Uterus (tissue), 4 donors: Measurements from ENCODE around the gene SMAD3. TPM values are rescaled to one million over a fixed set of nuclear protein-coding genes. Genes with fewer than 3 reads are reported as not detected.

Experiments
- DNase-seq, 2 donors: peaks; one replicate each; pipeline ENCODE4 v3.0.0-alpha.2; 2019 to 2020
- H3K27ac ChIP-seq, 2 donors: fragments of 200-600 bp; sonication (generic); 1 replicate in 1 of 2; 2 replicates in 1 of 2; pipeline ENCODE4 v1.5.1; 2016 to 2018
- H3K27me3 ChIP-seq, 2 donors: fragments of 200-600 bp; sonication (generic); one replicate each; pipeline ENCODE4 v1.5.1; 2018 to 2019; ENCODE audit warnings: control low read depth in 1 of 2
- H3K36me3 ChIP-seq, 2 donors: fragments of 200-600 bp; sonication (generic); one replicate each; pipeline ENCODE4 v1.5.1; 2019; ENCODE audit warnings: control low read depth in 1 of 2
- H3K4me1 ChIP-seq, 2 donors: fragments of 200-600 bp; sonication (generic); one replicate each; pipeline ENCODE4 v1.5.1; 2018 to 2019; ENCODE audit warnings: control low read depth in 1 of 2
- H3K4me3 ChIP-seq, 2 donors: fragments of 200-600 bp; sonication (generic); 1 replicate in 1 of 2; 2 replicates in 1 of 2; pipeline ENCODE4 v1.5.1; 2018 to 2019; ENCODE audit warnings: mild to moderate bottlenecking in 1 of 2
- H3K9me3 ChIP-seq, 2 donors: fragments of 200-600 bp; sonication (generic); one replicate each; pipeline ENCODE4 v1.5.1; 2019; ENCODE audit warnings: control low read depth in 1 of 2
- POLR2A ChIP-seq, 2 donors: fragments of 450-650 bp; IDR thresholded peaks; one replicate each; pipeline ENCODE4 v1.6.1; 2016; ENCODE audit warnings: antibody characterized with exemption in 2 of 2, mild to moderate bottlenecking in 1 of 2, moderate library complexity in 1 of 2
- intact Hi-C: fragments of 100-400 bp; cut with DNase I; formaldehyde crosslinking; loops from one replicate; pipeline ENCODE4 v1.15.1; 2023; ENCODE audit warnings: low total_unique reads
- total RNA-seq, 4 donors: library from RNA; depleted of rRNA in 3 of 4; stranded (reverse); fragments of >200 nt in 3 of 4; gene quantifications; one replicate each; pipeline versions ENCODE4 v1.1.0 to v1.2.4, GENCODE V29; 2014 to 2023
- TF ChIP-seq, protein P1 (sequence below), 4 experiments: fragments of 200-600 bp in 2 of 4; fragments of 450-650 bp in 2 of 4; sonication (generic) in 2 of 4; IDR thresholded peaks; one replicate each; pipeline ENCODE4 v1.5.1; 2016 to 2019; ENCODE audit warnings: antibody characterized with exemption in 4 of 4, mild to moderate bottlenecking in 2 of 4, moderate library complexity in 1 of 4
- donor health status: DM: yes; HTN: yes; CAD: no.

Gene SMAD3
- total RNA-seq, 4 donors from 2014 or later: 14.3 to 66.9 (median 32.3) TPM

GRCh38 chr15:67040277-67040676 lies 25.1 kb upstream of the SMAD3 start:
- Histone ChIP-seq H3K4me1 (no peaks in the 10 kb centered on the region), H3K27me3 (no peaks in the 10 kb centered on the region), H3K27ac (no peak overlapping the region), H3K4me3 (no peak overlapping the region), H3K36me3 (no peaks in the 10 kb centered on the region), H3K9me3 (no peaks in the 10 kb centered on the region)
- DNase-seq: no peak
- intact Hi-C loops: no loop called here
- TF ChIP-seq, protein P1, sequence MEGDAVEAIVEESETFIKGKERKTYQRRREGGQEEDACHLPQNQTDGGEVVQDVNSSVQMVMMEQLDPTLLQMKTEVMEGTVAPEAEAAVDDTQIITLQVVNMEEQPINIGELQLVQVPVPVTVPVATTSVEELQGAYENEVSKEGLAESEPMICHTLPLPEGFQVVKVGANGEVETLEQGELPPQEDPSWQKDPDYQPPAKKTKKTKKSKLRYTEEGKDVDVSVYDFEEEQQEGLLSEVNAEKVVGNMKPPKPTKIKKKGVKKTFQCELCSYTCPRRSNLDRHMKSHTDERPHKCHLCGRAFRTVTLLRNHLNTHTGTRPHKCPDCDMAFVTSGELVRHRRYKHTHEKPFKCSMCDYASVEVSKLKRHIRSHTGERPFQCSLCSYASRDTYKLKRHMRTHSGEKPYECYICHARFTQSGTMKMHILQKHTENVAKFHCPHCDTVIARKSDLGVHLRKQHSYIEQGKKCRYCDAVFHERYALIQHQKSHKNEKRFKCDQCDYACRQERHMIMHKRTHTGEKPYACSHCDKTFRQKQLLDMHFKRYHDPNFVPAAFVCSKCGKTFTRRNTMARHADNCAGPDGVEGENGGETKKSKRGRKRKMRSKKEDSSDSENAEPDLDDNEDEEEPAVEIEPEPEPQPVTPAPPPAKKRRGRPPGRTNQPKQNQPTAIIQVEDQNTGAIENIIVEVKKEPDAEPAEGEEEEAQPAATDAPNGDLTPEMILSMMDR (IDR thresholded peaks at IDR 0.05): no peak
- TF ChIP-seq POLR2A (IDR thresholded peaks at IDR 0.05): no peak

GRCh38 chr15:67042551-67043142 lies 22.8 kb upstream of the SMAD3 start:
- intact Hi-C loops: no loop called here
- Histone ChIP-seq H3K27ac (no peak overlapping the region), H3K36me3 (no peaks in the 10 kb centered on the region), H3K4me3 (no peak overlapping the region), H3K4me1 (no peaks in the 10 kb centered on the region), H3K27me3 (no peaks in the 10 kb centered on the region), H3K9me3 (no peaks in the 10 kb centered on the region)
- no peak for DNase-seq
- no peak for TF ChIP-seq POLR2A (IDR thresholded peaks at IDR 0.05)
- TF ChIP-seq, protein P1 (IDR thresholded peaks at IDR 0.05): no peak

DNA sequence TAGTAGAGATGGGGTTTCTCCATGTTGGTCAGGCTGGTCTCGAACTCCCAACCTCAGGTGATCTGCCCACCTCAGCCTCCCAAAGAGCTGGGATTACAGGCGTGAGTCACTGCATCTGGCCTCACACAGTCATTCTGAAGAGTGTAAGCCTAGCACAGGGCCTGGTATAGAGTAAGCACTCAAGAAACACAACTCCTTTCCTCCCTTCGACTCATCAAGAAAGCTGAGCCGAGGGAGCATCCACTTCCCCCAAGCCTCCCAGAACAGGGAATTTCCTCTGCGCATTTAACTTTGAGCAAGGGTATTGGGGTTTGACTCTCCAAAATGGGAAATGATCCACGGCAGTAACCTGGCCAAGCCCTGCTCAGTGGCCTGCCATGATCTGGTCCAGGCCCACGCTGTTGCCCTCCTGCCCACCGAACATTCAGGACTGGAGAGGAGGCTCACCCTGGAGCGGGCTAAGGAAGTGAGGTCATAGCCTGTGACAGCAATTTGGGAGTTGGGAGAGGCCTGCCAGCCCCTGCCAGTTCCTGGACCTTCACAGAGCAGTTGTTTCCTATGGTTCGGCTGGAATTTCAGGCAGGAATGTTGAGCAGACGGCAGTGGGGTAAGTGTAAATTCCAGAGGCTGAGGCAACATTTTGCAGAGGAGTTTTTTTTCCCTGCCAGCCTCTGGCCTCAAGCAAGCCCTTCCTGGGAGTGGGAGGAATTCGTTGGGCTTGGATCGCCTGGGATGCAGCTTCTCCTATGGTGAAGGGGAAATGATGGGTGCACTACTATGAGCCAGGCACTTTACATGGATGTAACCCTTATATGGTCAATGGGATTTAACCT lies 21.2 kb upstream of the SMAD3 start:
- H3K27me3 ChIP-seq: no peaks in the 10 kb centered on the region
- peak overlapping the region; percentile 12 to 48 for H3K27ac ChIP-seq
- no peak for DNase-seq
- no peak overlapping the region for H3K4me3 ChIP-seq
- H3K36me3 ChIP-seq: no peaks in the 10 kb centered on the region
- no peaks in the 10 kb centered on the region for H3K4me1 ChIP-seq
- H3K9me3 ChIP-seq: no peaks in the 10 kb centered on the region
- intact Hi-C loops: no loop called here
- TF ChIP-seq, protein P1 (IDR thresholded peaks at IDR 0.05): no peak
- TF ChIP-seq POLR2A (IDR thresholded peaks at IDR 0.05): no peak

- no peak for TF ChIP-seq POLR2A (IDR thresholded peaks at IDR 0.05)
- TF ChIP-seq, protein P1 (IDR thresholded peaks at IDR 0.05): no peak
- Histone ChIP-seq H3K27ac (no peak overlapping the region), H3K27me3 (no peaks in the 10 kb centered on the region), H3K4me3 (no peak overlapping the region), H3K36me3 (no peaks in the 10 kb centered on the region), H3K4me1 (no peaks in the 10 kb centered on the region), H3K9me3 (no peaks in the 10 kb centered on the region)
- DNase-seq: no peak
- intact Hi-C loops: no loop called here
These were observed 18.2 kb upstream of the SMAD3 start for GRCh38 chr15:67047149-67047661.
